Motor neuron (in vitro differentiated cells): ENCODE measurements around the gene EPHA4. TPM values are rescaled to one million over a fixed set of nuclear protein-coding genes. Genes with fewer than 3 reads are reported as not detected.

Experiments used
- ATAC-seq, 8 experiments: fragments of 200-7000 bp; cut with Tn5 transposase; replicated peaks in 6 of 8; 2 replicates each; pipeline ENCODE4 v1.8.0; 2021; ENCODE audit warnings: mild to moderate bottlenecking in 8 of 8, moderate library complexity in 8 of 8
- H3K27ac ChIP-seq, 2 donors: fragments of 250-450 bp; sonication (Bioruptor Pico); 2 replicates each; pipeline ENCODE4 v1.9.0; 2021; ENCODE audit warnings: antibody characterized with exemption in 2 of 2, mild to moderate bottlenecking in 2 of 2, moderate library complexity in 1 of 2
- H3K4me1 ChIP-seq, 2 donors: fragments of 250-450 bp; sonication (Bioruptor Pico); replicated peaks in 1 of 2; 2 replicates each; pipeline ENCODE4 v1.6.1; 2021; ENCODE audit warnings: antibody characterized with exemption in 2 of 2, mild to moderate bottlenecking in 2 of 2, moderate library complexity in 1 of 2
- H3K4me3 ChIP-seq, 5 donors: fragments of 250-450 bp; sonication (Bioruptor Pico); 2 replicates each; pipeline ENCODE4 v1.9.0; 2021; ENCODE audit warnings: antibody characterized with exemption in 5 of 5, mild to moderate bottlenecking in 5 of 5, moderate library complexity in 4 of 5
- WGBS, 10 experiments: fragments of 450-650 bp; shearing (Covaris generic); methylation state at CpG; one replicate each; pipeline ENCODE4 v1.0.0; 2022; 5-methylcytosine and 5-hydroxymethylcytosine counted together
- in situ Hi-C, 9 experiments: fragments of 400-800 bp; cut with MboI; loops; one replicate each; pipeline ENCODE4 v1.15.0; 2021; ENCODE audit warnings: low sequenced_read_pairs in 9 of 9, low pct_unique_long_range_greater_than_20kb in 2 of 9; ENCODE audit not compliant: unreplicated experiment in 9 of 9
- total RNA-seq, 8 experiments: library from RNA; unstranded; fragments of 300-600 nt; gene quantifications; 2 replicates each; pipeline versions ENCODE4 v1.2.3 to v1.2.4, GENCODE V29; 2022

The EPHA4 gene
- total RNA-seq, 8 experiments from 2014 or later = 14.0 to 39.8 (median 18.8) TPM

DNA sequence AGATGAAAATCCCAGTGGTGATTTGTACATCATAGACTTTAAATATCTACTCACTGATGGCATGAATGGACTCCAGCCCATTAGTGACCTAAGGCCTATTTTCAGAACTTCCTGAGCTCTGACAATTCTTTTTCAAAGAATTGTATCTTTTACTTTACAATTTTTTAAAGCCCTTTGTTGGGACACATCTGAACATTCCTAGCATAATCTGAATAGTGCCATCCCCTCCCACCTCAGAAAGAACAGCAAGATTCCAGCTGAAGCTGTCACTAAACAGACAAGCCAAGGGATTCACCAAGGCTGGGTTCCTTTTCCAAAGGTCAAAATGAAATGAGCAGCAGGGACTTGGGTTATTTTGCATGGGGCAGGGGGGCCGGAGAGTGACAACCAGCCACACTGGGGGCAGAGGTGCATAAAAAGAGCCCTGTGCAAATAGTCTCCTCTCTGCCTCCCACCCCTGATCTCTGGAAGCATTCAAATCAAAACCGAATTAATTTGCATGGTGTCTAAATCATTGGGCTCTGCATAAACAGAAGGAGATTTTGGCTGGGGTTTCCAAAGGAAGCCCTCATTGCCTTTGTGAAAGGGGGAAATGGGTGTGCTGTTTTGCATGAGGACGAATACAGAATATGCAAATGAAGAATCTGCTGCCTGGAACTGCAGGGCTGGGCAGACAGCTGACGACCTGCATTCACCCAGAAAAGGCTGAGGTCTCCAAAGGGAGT is 17.2 kb downstream of the EPHA4 start:
- 0 to 20% (median 2%) methylated on average over 1 to 4 of the region's 4 CpGs; no CpG with 5 or more reads in 4 of the 10 experiments for WGBS, 10 experiments
- Histone ChIP-seq H3K4me1 (peaks cover 45 to 59% of the 10 kb centered on the region in 2 donors), H3K4me3 (no peak overlapping the region), H3K27ac (no peak overlapping the region)
- in situ Hi-C loops = loop anchor here in 6 of 9 experiments (25.0 kb wide), 4 partner anchors 368 to 1818 kb away; no protein-coding TSS in a partner anchor
- peak; percentile 85 to 95 (median 91) for ATAC-seq

DNA sequence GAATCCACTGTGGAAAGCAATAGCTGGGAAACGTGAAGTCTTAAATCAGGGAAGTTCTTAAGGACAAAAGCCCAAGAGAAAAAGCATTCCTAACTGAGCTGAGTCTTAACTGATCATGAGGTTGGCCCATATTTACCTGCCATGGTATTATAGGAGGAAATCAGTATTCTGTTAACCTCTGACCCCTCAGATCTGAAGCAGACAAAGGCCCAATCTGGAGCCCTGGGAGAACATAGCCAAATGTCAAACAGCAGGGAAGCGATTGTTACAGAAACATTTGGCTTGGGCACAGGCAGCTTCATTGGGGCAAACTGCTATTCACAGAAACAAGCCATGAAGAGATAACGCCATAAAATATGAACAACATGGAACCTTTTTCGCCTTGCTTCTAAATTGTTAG is 18.8 kb downstream of the EPHA4 start:
- in situ Hi-C loops = loop anchor here in 6 of 9 experiments (25.0 kb wide), 4 partner anchors 366 to 1816 kb away; no protein-coding TSS in a partner anchor
- no peak for ATAC-seq
- no peak overlapping the region for H3K4me3 ChIP-seq
- no peak overlapping the region for H3K27ac ChIP-seq
- peaks cover 40 to 45% of the 10 kb centered on the region in 2 donors for H3K4me1 ChIP-seq
- WGBS, 10 experiments = 0 to 100% (median 17%) methylated on average over 1 to 4 of the region's 4 CpGs; no CpG with 5 or more reads in 1 of the 10 experiments

DNA sequence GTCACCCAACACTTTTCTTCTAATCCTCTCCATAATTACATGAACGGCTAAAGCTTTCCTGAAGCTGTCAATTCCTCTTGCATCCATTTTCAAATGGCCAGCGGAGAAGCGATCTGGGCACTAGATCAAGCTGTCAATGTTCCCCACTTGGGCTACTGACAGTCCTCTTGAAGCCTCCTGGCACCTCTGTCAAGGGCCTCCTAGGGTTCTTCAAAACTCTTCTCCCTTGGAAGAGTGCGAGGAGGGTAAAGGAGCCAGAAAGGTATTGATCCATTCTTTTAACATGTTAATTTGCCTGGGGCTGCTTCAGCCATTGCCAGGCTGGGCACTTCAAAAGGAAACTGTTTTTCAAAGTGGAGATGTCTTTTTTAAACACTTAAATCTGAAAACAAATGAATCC is 19.8 kb downstream of the EPHA4 start:
- Histone ChIP-seq H3K4me1 (peaks cover 40 to 42% of the 10 kb centered on the region in 2 donors), H3K4me3 (no peak overlapping the region), H3K27ac (no peak overlapping the region)
- ATAC-seq = peak in 1 of 8 experiments; percentile 11
- 4 to 100% (median 52%) methylated on average over 1 to 4 of the region's 4 CpGs; no CpG with 5 or more reads in 2 of the 10 experiments for WGBS, 10 experiments
- in situ Hi-C loops = loop anchor here in 6 of 9 experiments (25.0 kb wide), 4 partner anchors 365 to 1815 kb away; no protein-coding TSS in a partner anchor

DNA sequence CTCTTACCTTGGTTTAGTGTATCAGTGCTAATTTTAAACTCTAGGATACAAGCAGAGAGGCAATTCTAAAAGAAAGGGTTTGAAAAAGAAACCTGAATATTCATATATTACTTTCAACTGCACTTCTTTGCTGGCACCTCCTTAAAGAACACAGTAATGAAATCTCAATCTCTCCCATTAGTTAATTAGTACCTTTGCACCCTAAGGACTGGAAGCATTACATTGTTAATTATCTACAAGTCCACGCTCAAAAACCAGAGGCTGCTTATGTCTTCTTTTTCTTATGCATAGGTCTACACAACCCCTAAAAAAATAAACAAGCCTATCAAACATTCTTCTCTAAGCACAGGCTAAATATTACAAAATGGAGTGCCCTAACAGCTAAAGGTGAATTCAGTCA is 20.2 kb downstream of the EPHA4 start:
- no peak overlapping the region for H3K4me3 ChIP-seq
- H3K27ac ChIP-seq = no peak overlapping the region
- no peak for ATAC-seq
- WGBS, 10 experiments = 33 to 100% (median 38%) methylated on average over 1 of the region's 1 CpG; no CpG with 5 or more reads in 3 of the 10 experiments
- in situ Hi-C loops = loop anchor here in 6 of 9 experiments (25.0 kb wide), 4 partner anchors 365 to 1815 kb away; no protein-coding TSS in a partner anchor
- peaks cover 40 to 42% of the 10 kb centered on the region in 2 donors for H3K4me1 ChIP-seq

DNA sequence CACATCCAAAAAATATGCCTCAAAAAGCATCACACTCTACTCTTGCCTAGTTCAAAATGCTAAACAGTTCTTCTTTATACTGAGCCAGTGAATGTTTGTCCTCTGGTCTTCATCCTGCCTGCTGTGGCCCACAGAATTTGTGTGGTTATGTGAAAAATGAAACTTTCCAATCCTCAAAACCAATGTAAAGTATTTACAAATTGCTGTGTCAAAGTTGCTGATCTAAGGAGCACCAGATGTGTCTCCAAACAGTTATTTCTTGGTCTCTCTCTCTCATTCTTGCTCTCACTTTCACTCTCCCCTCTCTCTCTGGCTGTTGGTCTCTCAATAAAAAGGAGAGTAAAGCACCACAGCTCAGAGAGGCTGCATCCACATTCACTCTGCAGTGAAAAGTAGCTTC is 23.0 kb downstream of the EPHA4 start:
- peak in 2 of 8 experiments; percentile 45 to 46 for ATAC-seq
- H3K27ac ChIP-seq = no peak overlapping the region
- H3K4me1 ChIP-seq = peaks cover 23 to 24% of the 10 kb centered on the region in 2 donors
- in situ Hi-C loops = no loop called here
- no peak overlapping the region for H3K4me3 ChIP-seq

DNA sequence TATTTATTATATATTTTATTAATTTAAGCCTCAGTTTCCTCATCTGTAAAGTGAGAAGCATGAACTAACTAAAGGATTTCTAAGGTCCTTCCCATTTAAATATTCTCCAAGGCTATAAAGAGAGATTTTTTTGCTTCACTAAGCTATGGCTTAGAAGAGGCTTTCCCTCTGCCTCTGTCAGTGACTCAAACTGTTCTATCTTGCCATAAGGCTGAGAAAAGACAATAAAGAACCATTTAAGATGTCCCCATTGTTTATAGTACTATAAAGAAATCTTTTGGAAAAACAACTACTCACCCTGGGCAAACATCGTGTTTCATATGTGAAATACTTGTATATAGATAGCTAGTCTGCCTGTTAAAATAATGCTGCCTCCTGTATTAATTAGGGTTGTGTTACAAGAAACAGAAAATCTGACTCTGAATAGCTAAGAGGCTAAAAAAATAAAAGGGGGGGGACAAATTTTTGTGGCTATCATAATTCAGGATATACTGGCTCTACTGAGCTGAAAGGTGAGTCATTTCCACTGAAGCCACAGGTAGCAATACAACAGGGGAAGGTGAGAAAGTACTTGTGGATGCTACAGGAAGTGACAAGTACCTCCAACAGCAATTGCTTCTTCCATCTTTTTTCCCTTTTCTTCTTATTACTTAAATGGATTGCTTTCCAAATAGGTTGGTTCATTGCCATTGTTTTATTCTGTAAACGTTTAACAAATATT is 25.4 kb downstream of the EPHA4 start:
- no peak overlapping the region for H3K27ac ChIP-seq
- peaks cover 3 to 5% of the 10 kb centered on the region in 2 donors for H3K4me1 ChIP-seq
- 46 to 100% (median 71%) methylated on average over 1 to 2 of the region's 2 CpGs; no CpG with 5 or more reads in 1 of the 10 experiments for WGBS, 10 experiments
- in situ Hi-C loops = no loop called here
- no peak overlapping the region for H3K4me3 ChIP-seq
- ATAC-seq = no peak

DNA sequence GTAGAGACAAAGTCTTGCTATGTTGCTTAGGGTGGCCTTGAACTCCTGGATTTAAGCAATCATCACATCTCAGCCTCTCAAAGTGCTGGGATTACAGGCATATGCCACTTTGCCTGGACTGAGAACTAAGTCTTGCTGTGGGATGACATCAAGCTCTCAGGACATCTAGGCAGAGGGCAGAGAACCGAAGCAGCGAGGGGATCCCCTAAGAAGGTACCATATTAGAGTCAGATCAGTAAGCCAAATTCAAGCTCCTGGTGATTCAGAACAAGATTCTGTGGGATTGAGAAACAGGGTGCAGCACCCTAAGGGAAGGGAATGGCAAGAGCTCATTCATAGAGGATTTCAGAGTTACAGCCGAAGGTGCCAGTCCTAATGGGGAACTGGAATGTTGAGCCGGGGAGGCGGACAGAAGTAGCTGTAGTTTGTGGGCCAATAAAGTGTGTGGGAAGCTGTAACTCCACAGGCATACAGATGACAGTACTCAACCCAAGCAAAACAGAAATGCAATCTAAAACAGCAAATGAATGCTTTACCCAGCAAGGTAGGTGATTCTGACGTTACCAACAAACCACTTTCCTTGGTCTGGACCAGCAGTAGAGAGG is 30.9 kb downstream of the EPHA4 start:
- ATAC-seq = no peak
- 93 to 100% (median 99%) methylated on average over 1 to 6 of the region's 6 CpGs; no CpG with 5 or more reads in 2 of the 10 experiments for WGBS, 10 experiments
- in situ Hi-C loops = no loop called here
- Histone ChIP-seq H3K27ac (no peak overlapping the region), H3K4me1 (peaks cover 5 to 11% of the 10 kb centered on the region in 2 donors), H3K4me3 (no peak overlapping the region)

DNA sequence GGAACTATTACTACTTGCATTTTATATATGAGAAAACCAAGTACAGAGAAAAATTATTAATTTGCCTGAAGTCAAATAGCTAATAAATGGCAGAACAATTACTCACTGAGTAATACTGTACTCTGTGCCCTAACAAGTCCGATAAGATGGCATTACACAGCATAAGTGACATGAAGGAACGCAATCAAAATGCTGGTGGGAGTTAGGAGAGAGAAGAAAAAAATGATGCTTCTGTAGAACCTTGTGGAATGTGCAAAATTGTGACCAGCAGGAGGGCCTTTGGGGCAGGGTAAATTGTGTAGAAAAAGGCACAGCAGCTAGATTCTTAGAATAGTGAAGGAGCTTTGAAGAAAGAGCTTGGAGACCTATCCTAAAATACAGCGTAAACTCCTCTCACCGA is 32.9 kb downstream of the EPHA4 start:
- H3K4me3 ChIP-seq = no peak overlapping the region
- 73 to 100% (median 91%) methylated on average over 1 to 4 of the region's 4 CpGs; no CpG with 5 or more reads in 1 of the 10 experiments for WGBS, 10 experiments
- no peak overlapping the region for H3K27ac ChIP-seq
- H3K4me1 ChIP-seq = peaks cover 5 to 11% of the 10 kb centered on the region in 2 donors
- in situ Hi-C loops = no loop called here
- ATAC-seq = no peak

DNA sequence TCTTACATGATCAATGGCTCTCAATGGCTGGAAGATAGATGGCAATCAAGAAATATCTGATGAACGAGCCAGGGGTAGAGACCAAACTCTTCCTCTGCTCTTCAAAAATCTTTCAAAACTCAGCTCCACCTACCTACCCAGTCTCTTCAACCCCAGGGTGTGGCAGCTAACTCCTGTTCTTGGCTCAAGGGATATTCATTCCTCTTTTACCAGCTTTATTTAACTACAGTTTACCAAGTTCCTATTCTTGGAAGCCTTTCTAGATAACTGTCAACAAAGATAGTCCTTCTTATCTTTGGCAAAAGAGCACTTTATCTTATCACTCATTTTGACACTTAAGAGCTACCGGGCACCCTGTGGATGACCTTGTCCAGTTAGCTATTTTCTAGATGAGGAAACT is 36.3 kb downstream of the EPHA4 start:
- ATAC-seq = no peak
- Histone ChIP-seq H3K4me1 (peaks cover 5 to 14% of the 10 kb centered on the region in 2 donors), H3K27ac (no peak overlapping the region), H3K4me3 (no peak overlapping the region)
- in situ Hi-C loops = no loop called here
- WGBS, 10 experiments = 78 to 100% (median 100%) methylated on average over 1 to 2 of the region's 2 CpGs

DNA sequence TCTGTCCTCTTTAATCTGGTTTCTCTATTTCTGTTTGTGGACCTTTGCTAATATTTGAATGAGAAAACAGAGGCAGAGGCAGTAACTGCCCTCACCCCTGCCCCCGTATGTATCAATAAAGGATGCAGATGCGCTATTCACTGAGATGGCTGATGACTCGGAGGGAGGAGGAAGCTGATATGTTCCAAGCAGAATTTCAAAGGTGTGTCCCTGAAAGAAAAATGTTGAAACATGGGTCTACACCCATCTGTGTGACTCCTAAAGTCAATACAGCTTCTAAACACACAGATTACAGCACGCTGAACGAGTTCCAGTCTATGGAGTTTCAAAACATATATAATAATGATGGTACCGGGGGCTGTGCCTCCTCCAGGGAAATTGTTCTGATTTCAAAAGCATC is 38.8 kb downstream of the EPHA4 start:
- Histone ChIP-seq H3K27ac (no peak overlapping the region), H3K4me1 (peaks cover 8 to 10% of the 10 kb centered on the region in 2 donors), H3K4me3 (no peak overlapping the region)
- WGBS, 10 experiments = 11 to 83% (median 62%) methylated on average over 1 to 6 of the region's 6 CpGs; no CpG with 5 or more reads in 1 of the 10 experiments
- in situ Hi-C loops = no loop called here
- peak in 4 of 8 experiments; percentile 17 to 88 (median 73) for ATAC-seq

DNA sequence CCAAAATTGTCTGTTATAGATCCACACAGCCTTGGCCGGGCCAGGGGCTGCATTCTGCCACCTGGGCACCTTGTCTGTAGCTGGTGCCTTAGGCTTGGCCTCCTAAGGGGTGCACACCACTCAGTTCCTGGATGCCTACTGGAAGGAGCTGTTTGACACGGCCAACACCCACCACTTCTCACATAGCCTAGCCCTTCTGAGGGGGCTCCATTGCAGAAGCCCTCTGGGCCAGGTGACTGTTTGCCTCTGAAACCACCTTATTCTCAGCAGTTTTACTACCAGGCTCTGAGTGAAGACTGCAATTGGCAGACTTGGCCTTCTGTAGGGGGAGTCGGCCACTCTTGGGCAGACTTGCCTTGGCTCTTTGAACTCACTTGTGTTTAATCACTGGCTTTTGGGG is 39.5 kb downstream of the EPHA4 start:
- H3K4me3 ChIP-seq = no peak overlapping the region
- in situ Hi-C loops = no loop called here
- no peak for ATAC-seq
- peaks cover 12% of the 10 kb centered on the region in 2 donors for H3K4me1 ChIP-seq
- no peak overlapping the region for H3K27ac ChIP-seq
- 92 to 100% (median 98%) methylated on average over 1 to 3 of the region's 3 CpGs; no CpG with 5 or more reads in 6 of the 10 experiments for WGBS, 10 experiments

DNA sequence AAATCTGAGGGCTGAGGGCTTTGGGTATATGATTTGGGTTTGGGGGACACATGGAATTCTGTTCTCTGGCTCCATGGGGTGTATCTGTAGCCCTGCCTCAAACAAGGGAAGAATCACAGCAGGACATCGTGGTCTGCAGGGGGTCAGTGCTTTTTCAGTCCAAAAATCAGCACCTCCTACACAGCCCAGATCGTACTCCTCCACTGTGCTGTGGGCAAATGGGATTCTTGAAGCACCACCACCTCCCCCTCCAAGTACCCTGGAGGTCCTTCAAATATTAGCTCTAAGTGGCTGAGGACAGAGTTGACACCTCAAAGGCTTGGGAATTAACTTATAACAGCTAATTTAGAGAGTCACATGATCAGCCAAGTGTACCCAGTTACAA is 41.5 kb downstream of the EPHA4 start:
- Histone ChIP-seq H3K4me1 (peaks cover 15 to 18% of the 10 kb centered on the region in 2 donors), H3K27ac (no peak overlapping the region), H3K4me3 (no peak overlapping the region)
- no peak for ATAC-seq
- in situ Hi-C loops = no loop called here
- WGBS, 10 experiments = 60 to 100% (median 80%) methylated on average over 1 to 2 of the region's 2 CpGs; no CpG with 5 or more reads in 6 of the 10 experiments
